H1 (cell line): ENCODE measurements around the gene ATF7. TPM values are rescaled to one million over a fixed set of nuclear protein-coding genes. Genes with fewer than 3 reads are reported as not detected.

Experiments used
- SIX5 ChIP-seq: IDR thresholded peaks from 2 replicates; pipeline ENCODE4 v1.6.1; 2011; ENCODE audit warnings: mild to moderate bottlenecking, low read depth, low read length
- SP1 ChIP-seq: IDR thresholded peaks from 2 replicates; pipeline ENCODE4 v1.6.1; 2011; ENCODE audit warnings: low read depth, low read length
- polyA plus RNA-seq, 7 experiments: library from polyadenylated mRNA; depleted of rRNA in 3 of 7; stranded (reverse) in 5 of 7; unstranded in 2 of 7; fragments of >200 nt in 5 of 7; fragments of 200-250 nt in 2 of 7; gene quantifications; 1 replicate in 5 of 7; 2 replicates in 1 of 7; 4 replicates in 1 of 7; pipeline versions ENCODE4 v1.2.1 to v1.2.3, GENCODE V29; 2011 to 2013; ENCODE audit warnings: missing spikeins in 2 of 7, mixed read lengths in 2 of 7
- total RNA-seq: library from RNA; stranded (reverse); fragmentation: NEBNext Ultra II Directional; extraction: Animal tissue kit (Norgen Biotek cat#: 25700); gene quantifications from 2 replicates; pipeline ENCODE4 v1.2.1, GENCODE V29; 2021
- TF ChIP-seq, protein P1 (sequence below): IDR thresholded peaks from 2 replicates; pipeline ENCODE4 v1.6.1; 2011; ENCODE audit warnings: low read length, improper control_type of control experiment

ATF7 gene
- total and polyA plus RNA-seq, 2 of the 8 experiments (the other 6 are each of a cell fraction or from before 2014, with no cell fraction given), result 10.1 to 16.6 TPM

DNA sequence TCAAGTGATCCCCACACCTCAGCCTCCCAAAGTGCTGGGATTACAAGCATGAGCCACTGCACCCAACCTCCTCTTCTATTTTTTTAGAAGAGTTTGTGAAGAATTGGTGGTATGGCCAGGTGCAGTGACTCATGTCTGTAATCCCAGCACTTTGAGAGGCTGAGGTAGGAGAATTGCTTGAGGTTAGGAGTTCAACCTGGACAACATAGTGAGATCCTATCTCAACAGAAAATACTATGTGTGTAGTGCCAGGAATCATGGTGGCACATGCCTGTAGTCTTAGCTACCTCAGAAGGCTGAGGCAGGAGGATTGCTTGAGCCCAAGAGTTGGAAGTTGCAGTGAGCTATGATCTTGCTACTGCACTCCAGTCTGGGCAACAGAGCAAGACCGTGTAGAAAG lies 5.5 kb upstream of the ATF7 start (continued):
- TF ChIP-seq SIX5 (no peak), SP1 (no peak)
- TF ChIP-seq, protein P1, sequence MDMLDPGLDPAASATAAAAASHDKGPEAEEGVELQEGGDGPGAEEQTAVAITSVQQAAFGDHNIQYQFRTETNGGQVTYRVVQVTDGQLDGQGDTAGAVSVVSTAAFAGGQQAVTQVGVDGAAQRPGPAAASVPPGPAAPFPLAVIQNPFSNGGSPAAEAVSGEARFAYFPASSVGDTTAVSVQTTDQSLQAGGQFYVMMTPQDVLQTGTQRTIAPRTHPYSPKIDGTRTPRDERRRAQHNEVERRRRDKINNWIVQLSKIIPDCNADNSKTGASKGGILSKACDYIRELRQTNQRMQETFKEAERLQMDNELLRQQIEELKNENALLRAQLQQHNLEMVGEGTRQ, result no peak
